Activated naive CD8-positive, alpha-beta T cell treated with anti-CD3 and anti-CD28 coated beads, Interleukin-2, amount 50 U/mL, for 24 hours (primary cell): ENCODE results near the gene NKX6-2.
"Not testable (repeated sequence)": the region's sequence is repeated elsewhere in the genome, so short reads cannot be mapped to it uniquely, and the experiment has no call there.

ENCODE experiments used
- ATAC-seq: fragments of 150-1000 bp; cut with Tn5 transposase; one replicate; pipeline ENCODE4 v1.10.0; 2021
- DNase-seq: peaks from one replicate; pipeline ENCODE4 v3.0.0; 2021
- H3K27ac Mint-ChIP-seq: one replicate; pipeline ENCODE4 v1.8.0; 2021; ENCODE audit warnings: mild to moderate bottlenecking, mixed read lengths
- H3K27me3 Mint-ChIP-seq: one replicate; pipeline ENCODE4 v1.8.0; 2021; ENCODE audit warnings: mixed read lengths
- H3K36me3 Mint-ChIP-seq: one replicate; pipeline ENCODE4 v1.8.0; 2021; ENCODE audit warnings: low read depth, mixed read lengths
- H3K4me1 Mint-ChIP-seq: one replicate; pipeline ENCODE4 v1.8.0; 2021; ENCODE audit warnings: mixed read lengths
- H3K4me3 Mint-ChIP-seq: one replicate; pipeline ENCODE4 v1.8.0; 2021; ENCODE audit warnings: mild to moderate bottlenecking, moderate library complexity, mixed read lengths
- H3K9me3 Mint-ChIP-seq: one replicate; pipeline ENCODE4 v1.8.0; 2021; ENCODE audit warnings: mixed read lengths

Gene NKX6-2

DNA sequence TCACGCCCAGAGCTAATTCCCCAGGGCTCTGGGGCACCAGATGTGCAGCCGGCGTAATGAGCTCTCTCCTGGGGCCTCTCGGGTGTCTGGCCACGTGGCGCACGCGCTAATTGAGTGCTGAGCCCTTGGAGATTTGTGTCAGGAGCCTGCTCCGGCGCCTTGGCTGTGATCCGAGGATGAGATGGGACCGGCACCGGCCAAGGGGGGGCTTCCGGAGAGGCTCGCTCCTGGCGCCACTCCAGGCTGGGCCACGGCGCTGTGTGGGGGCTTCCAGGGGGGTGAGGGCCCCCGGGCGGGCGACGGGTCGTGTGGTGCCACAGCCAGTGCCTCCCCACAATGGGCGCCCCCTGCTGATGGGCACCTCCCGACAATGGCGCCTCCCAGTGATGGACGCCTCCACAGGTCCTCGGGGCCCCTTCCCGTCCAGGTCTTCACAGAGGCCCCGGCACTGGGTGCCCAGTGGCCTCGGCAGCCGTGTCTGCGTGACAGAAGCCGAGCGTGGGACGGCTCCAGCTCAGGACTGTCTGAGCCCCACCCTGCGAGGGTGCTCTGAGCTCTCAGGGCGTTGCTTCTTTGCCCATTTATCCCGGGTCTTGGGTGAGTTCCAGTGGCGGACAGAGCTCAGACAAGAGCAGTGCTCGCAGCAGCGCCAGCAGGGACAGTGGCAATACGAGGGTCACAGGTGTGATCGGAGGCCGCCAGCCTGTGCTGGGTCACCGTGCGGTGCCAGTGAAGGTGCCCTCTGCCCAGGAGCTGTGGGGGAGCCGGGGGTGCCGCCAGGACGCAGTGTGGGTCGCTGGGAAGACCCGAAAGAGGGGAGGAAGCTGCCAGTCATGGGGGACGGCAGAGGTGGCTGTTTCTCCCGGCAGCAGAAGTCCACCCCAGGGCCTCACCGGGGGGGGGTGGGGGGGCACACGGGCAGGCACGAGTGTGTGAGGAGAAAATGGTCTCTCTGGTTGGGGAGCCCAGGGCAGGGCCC is 8.2 kb upstream of the NKX6-2 start:
- Mint-ChIP-seq H3K9me3 (no peaks in the 10 kb centered on the region), H3K27ac (no peak overlapping the region), H3K36me3 (no peaks in the 10 kb centered on the region), H3K4me1 (no peaks in the 10 kb centered on the region), H3K4me3 (no peak overlapping the region), H3K27me3 (peaks cover 6% of the 10 kb centered on the region)
- DNase-seq (no peak), ATAC-seq (no peak)

GRCh38 chr10:132793213-132793612 is 7.3 kb upstream of the NKX6-2 start:
- H3K4me1 Mint-ChIP-seq, result no peaks in the 10 kb centered on the region
- peaks cover 11% of the 10 kb centered on the region for H3K27me3 Mint-ChIP-seq
- no peak overlapping the region for H3K4me3 Mint-ChIP-seq
- no peaks in the 10 kb centered on the region for H3K9me3 Mint-ChIP-seq
- H3K27ac Mint-ChIP-seq, result no peak overlapping the region
- no peak for ATAC-seq
- no peaks in the 10 kb centered on the region for H3K36me3 Mint-ChIP-seq
- DNase-seq, result no peak

GRCh38 chr10:132792796-132793195 is 6.8 kb upstream of the NKX6-2 start:
- Mint-ChIP-seq H3K27me3 (peaks cover 11% of the 10 kb centered on the region), H3K4me3 (no peak overlapping the region), H3K4me1 (no peaks in the 10 kb centered on the region), H3K27ac (no peak overlapping the region), H3K36me3 (no peaks in the 10 kb centered on the region), H3K9me3 (no peaks in the 10 kb centered on the region)
- ATAC-seq, result no peak
- no peak for DNase-seq

DNA sequence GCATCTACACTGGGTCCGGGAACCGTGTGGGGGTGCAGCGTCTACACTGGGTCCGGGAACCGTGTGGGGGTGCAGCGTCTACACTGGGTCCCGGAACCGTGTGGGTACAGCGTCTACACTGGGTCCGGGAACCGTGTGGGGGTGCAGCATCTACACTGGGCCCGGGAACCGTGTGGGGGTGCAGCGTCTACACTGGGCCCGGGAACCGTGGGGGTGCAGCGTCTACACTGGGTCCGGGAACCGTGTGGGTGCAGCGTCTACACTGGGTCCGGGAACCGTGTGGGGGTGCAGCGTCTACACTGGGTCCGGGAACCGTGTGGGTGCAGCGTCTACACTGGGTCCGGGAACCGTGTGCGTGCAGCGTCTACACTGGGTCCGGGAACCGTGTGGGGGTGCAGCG is 6.2 kb upstream of the NKX6-2 start:
- H3K27me3 Mint-ChIP-seq, result peaks cover 11% of the 10 kb centered on the region
- ATAC-seq, result not testable (repeated sequence)

DNA sequence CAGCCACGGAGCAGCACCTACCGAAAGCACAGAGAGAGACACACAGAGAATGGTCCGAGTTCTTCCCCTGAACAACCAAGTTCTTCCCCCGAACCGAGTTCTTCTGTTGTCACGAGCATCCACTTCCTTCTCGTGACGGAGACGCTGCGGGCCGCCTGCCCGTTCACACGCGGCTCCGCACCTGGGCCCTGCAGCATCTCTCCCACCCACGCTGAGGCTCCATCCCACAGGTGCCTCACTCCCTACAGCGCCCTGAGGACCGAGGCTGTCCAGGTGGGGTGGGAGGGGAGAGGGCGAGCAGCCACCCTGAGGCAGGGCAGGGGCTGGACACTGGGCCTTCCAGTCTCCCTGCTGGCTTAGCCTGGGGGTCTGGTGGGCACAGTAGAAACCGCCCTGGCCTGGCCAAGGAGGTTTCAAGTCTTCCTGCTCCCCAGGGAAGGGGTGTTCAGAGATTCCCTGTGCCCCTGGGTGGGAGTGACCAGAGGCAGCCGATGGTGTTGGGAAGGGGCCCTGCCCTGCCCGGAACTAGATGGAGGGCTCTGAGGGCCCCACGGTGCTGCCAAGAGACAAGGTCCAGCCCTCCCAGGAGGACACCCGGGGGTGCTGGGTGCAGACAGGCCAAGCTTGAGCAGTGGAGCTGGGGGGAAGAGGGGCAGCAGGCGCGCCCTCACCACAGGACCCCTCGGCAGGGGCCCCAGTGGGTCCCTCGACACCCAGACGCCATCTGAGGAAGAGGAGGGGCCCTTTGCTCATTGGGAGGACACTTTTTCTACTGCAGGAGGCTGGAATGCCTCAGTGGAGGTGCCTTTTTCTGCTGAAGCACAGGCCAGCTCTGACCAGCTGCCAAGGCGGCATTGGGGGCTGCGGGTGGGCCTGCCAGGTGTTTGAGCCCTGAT is 5.2 kb upstream of the NKX6-2 start:
- Mint-ChIP-seq H3K27ac (no peak overlapping the region), H3K4me3 (no peak overlapping the region), H3K4me1 (no peaks in the 10 kb centered on the region), H3K36me3 (no peaks in the 10 kb centered on the region), H3K9me3 (no peaks in the 10 kb centered on the region), H3K27me3 (peaks cover 12% of the 10 kb centered on the region)
- ATAC-seq, result no peak
- DNase-seq, result no peak

More for the DNA sequence above, 6.2 kb upstream of the NKX6-2 start:
- H3K9me3 Mint-ChIP-seq, H3K4me3 Mint-ChIP-seq, DNase-seq, H3K36me3 Mint-ChIP-seq, H3K4me1 Mint-ChIP-seq, H3K27ac Mint-ChIP-seq: not testable (repeated sequence)

GRCh38 chr10:132790470-132790869 is 4.5 kb upstream of the NKX6-2 start:
- Mint-ChIP-seq H3K27me3 (peaks cover 12% of the 10 kb centered on the region), H3K4me3 (no peak overlapping the region), H3K4me1 (no peaks in the 10 kb centered on the region), H3K9me3 (no peaks in the 10 kb centered on the region), H3K27ac (no peak overlapping the region), H3K36me3 (no peaks in the 10 kb centered on the region)
- DNase-seq (no peak), ATAC-seq (no peak)

- no peak overlapping the region for H3K4me3 Mint-ChIP-seq
- no peak for ATAC-seq
These were observed 3.8 kb upstream of the NKX6-2 start for GRCh38 chr10:132789659-132790148.

DNA sequence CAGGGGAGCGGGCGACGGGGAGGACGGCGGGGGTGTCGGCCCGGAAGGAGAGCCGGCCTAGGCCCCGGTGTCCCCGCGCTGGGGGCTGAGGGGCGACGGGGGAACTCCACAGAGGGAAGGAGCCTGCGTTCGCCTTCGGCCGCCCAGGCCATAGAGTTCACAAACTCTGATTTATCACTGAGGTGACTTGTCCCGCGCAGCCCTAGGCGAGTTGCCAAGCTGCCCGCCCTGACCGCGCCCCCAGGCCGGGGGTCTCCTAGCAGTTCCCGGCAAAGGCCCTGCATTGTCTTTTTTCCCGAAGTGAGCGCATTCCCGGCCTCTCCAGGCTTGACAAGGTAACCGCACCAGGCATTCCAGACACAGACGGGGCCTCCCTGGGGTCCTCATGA is 2.9 kb upstream of the NKX6-2 start:
- no peak overlapping the region for H3K27ac Mint-ChIP-seq
- DNase-seq (no peak), ATAC-seq (no peak)
- H3K4me1 Mint-ChIP-seq, result no peaks in the 10 kb centered on the region
- H3K4me3 Mint-ChIP-seq, result no peak overlapping the region
- no peaks in the 10 kb centered on the region for H3K36me3 Mint-ChIP-seq
- H3K9me3 Mint-ChIP-seq, result no peaks in the 10 kb centered on the region
- H3K27me3 Mint-ChIP-seq, result peaks cover 15% of the 10 kb centered on the region

More at GRCh38 chr10:132789659-132790148, 3.8 kb upstream of the NKX6-2 start:
- H3K36me3 Mint-ChIP-seq, result no peaks in the 10 kb centered on the region
- peaks cover 12% of the 10 kb centered on the region for H3K27me3 Mint-ChIP-seq
- no peak overlapping the region for H3K27ac Mint-ChIP-seq
- H3K9me3 Mint-ChIP-seq, result no peaks in the 10 kb centered on the region
- DNase-seq, result no peak
- H3K4me1 Mint-ChIP-seq, result no peaks in the 10 kb centered on the region

- no peaks in the 10 kb centered on the region for H3K4me1 Mint-ChIP-seq
- no peak for ATAC-seq
- no peak overlapping the region for H3K27ac Mint-ChIP-seq
- H3K27me3 Mint-ChIP-seq, result peaks cover 20% of the 10 kb centered on the region
- no peak overlapping the region for H3K4me3 Mint-ChIP-seq
- peaks cover 4% of the 10 kb centered on the region for H3K36me3 Mint-ChIP-seq
- H3K9me3 Mint-ChIP-seq, result no peaks in the 10 kb centered on the region
- peak; percentile 20 for DNase-seq
These were observed 2.4 kb upstream of the NKX6-2 start for GRCh38 chr10:132788180-132788830.

DNA sequence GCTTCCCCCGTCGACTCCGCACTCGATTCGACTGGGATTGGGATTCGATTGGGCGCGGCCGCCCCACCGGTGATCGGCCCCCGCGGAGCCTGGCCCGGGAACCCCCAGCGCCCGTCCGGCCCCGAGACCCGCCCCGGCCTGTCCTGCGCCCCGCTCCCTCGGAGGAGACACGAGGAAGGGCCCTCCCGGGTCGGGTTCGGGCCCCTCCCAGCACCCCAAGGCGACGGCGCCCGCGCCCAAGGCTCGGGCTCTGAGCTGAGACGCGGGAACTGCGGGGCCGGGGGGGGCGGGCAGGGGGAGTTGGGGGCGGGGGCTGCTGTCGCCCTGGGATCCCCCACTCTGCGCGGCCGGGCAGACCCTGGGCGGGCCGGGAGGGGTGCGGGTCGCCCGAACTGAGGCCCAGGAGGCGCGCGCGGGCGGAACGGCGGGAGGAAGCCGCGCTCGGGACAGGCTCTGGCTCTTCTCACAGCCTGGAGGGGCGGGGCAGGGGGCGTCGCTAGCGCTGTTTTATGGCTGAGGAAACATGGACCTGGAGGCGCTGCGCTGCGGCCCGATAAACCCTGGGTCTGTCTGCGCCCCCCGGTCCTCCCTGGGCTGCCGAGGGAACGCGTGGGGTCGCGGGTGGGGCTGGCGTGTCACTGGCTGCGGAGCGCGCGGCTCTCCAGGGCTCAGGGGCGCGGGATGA is 1.7 kb upstream of the NKX6-2 start:
- Mint-ChIP-seq H3K36me3 (peaks cover 9% of the 10 kb centered on the region), H3K27me3 (peaks cover 26% of the 10 kb centered on the region), H3K9me3 (no peaks in the 10 kb centered on the region), H3K4me3 (no peak overlapping the region), H3K4me1 (no peaks in the 10 kb centered on the region), H3K27ac (no peak overlapping the region)
- ATAC-seq (no peak), DNase-seq (peak; percentile 23)

- no peak for ATAC-seq
- no peak overlapping the region for H3K4me3 Mint-ChIP-seq
- H3K27me3 Mint-ChIP-seq, result peaks cover 26% of the 10 kb centered on the region
- H3K9me3 Mint-ChIP-seq, result no peaks in the 10 kb centered on the region
- H3K4me1 Mint-ChIP-seq, result no peaks in the 10 kb centered on the region
- DNase-seq, result no peak
- no peak overlapping the region for H3K27ac Mint-ChIP-seq
- peaks cover 12% of the 10 kb centered on the region for H3K36me3 Mint-ChIP-seq
These were observed 1.0 kb upstream of the NKX6-2 start for GRCh38 chr10:132786884-132787494.

DNA sequence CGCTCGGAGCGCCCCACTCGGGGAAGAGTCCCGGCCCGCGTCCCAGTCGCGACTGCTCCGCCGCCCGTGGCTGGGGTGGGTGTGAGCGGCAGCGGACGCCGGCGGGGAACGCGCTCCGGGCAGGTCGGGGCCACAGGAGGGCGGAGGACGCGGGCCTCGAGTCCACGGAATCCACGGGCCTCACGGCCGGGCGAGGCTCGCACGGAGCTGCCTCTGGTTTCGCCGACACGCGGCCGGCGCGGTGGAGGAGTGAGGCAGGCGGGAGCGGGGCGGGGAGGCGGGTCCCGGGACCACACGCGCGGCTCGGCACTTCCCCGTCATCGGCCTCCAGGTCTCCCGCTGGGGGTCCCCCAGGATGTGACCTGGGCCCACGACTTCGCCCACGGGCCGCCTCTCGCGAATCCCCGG is 533 bp upstream of the NKX6-2 start:
- no peak for ATAC-seq
- Mint-ChIP-seq H3K27ac (no peak overlapping the region), H3K36me3 (peaks cover 15% of the 10 kb centered on the region), H3K4me1 (no peaks in the 10 kb centered on the region), H3K9me3 (no peaks in the 10 kb centered on the region), H3K27me3 (peaks cover 26% of the 10 kb centered on the region), H3K4me3 (no peak overlapping the region)
- DNase-seq, result no peak

DNA sequence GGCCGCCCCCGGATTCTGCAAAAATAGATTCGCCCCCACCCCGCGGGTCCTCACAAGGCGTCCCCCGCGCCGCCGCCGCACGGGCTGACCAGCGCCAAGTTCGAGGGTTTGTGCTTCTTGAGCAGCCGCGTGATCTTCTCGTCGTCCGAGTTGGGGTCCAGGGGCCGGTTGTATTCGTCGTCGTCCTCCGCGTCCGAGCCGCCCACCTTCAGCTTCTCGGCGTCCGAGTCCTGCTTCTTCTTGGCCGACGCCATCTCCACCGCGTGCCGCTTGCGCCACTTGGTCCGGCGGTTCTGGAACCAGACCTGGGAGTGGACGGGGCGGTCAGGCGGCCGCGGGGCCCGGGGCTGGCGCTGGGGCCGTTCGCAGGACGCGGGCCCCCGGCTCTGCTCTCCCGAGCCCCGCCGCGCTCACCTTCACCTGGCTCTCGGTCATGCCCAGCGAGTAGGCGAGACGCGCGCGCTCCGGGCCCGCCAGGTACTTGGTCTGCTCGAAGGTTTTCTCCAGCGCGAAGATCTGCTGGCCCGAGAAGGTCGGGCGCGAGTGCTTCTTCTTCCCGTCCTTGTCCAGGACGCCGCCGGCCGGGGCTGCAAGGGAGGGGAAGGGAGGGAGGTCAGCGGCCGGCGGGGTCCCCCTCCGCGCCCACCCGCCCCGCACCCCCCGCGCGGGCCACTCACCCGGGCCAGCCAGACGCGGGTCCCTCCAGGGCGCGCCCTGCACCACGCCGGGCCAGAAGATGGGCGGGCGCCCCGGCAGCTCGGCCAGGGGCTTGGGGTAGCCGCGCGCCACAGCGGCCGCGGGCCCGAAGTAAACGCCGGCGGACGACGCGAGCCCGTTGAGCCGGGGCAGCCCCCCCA is 853 bp downstream of the NKX6-2 start:
- peaks cover 17% of the 10 kb centered on the region for H3K36me3 Mint-ChIP-seq
- no peak overlapping the region for H3K27ac Mint-ChIP-seq
- no peak overlapping the region for H3K4me3 Mint-ChIP-seq
- H3K9me3 Mint-ChIP-seq, result no peaks in the 10 kb centered on the region
- DNase-seq (peak; percentile 15), ATAC-seq (no peak)
- no peaks in the 10 kb centered on the region for H3K4me1 Mint-ChIP-seq
- H3K27me3 Mint-ChIP-seq, result peaks cover 24% of the 10 kb centered on the region
